SK-N-SH (cell line): ENCODE measurements around the gene PPP1R14B. TPM values are rescaled to one million over a fixed set of nuclear protein-coding genes. Genes with fewer than 3 reads are reported as not detected.
A peak's percentile ranks its signal among the peaks of the same experiment; 100 is the strongest.

ENCODE experiments used
- CTCF ChIA-PET: fragments of 300-600, 350-600 bp; formaldehyde crosslinking; extraction: SDS; loops from one replicate; lab custom pipeline; 2021; lab: Yijun Ruan, JAX
- POLR2A ChIA-PET: fragments of 350-600 bp; sonication (Branson Sonifier 250); formaldehyde crosslinking; extraction: SDS; loops from one replicate; lab custom pipeline; 2020; ENCODE audit warnings: antibody characterized with exemption, inconsistent platforms; lab: Yijun Ruan, JAX
- DNase-seq: peaks from one replicate; pipeline ENCODE4 v3.0.0; 2012
- H2AFZ ChIP-seq: fragments of 200-600 bp; sonication (generic); 2 replicates; pipeline ENCODE4 v1.8.1; 2016; ENCODE audit warnings: antibody characterized with exemption, mild to moderate bottlenecking, low read depth
- H3F3A ChIP-seq: fragments of 200-600 bp; sonication (generic); replicated peaks from 2 replicates; pipeline ENCODE3; 2016; ENCODE audit warnings: antibody characterized with exemption, mild to moderate bottlenecking; ENCODE audit not compliant: insufficient read depth
- H3K27ac ChIP-seq, 2 experiments: fragments of 200-500 bp in 1 of 2; fragments of 200-600 bp in 1 of 2; sonication (Bioruptor generic) in 1 of 2; sonication (generic), shearing (Covaris generic) in 1 of 2; 2 replicates each; pipeline versions ENCODE4 v1.5.1 to v1.6.1; 2014 to 2016; ENCODE audit warnings: low read depth in 2 of 2, inconsistent platforms in 1 of 2, low read length in 1 of 2, mild to moderate bottlenecking in 1 of 2, mixed read lengths in 1 of 2
- H3K27me3 ChIP-seq: fragments of 200-600 bp; sonication (generic), shearing (Covaris generic); 2 replicates; pipeline ENCODE4 v1.6.1; 2016; ENCODE audit warnings: mixed run types; ENCODE audit not compliant: insufficient read depth
- H3K36me3 ChIP-seq, 2 experiments: fragments of 200-500 bp in 1 of 2; fragments of 200-600 bp in 1 of 2; sonication (Bioruptor generic) in 1 of 2; sonication (generic) in 1 of 2; replicated peaks in 1 of 2; 2 replicates each; pipeline versions ENCODE3 to v1.5.1; 2014 to 2016; ENCODE audit warnings: low read length in 1 of 2, mild to moderate bottlenecking in 1 of 2; ENCODE audit not compliant: insufficient read depth in 2 of 2, control insufficient read depth in 1 of 2
- H3K4me1 ChIP-seq, 2 experiments: fragments of 200-500 bp in 1 of 2; fragments of 200-600 bp in 1 of 2; sonication (Bioruptor generic) in 1 of 2; sonication (generic), shearing (Covaris generic) in 1 of 2; 2 replicates each; pipeline versions ENCODE4 v1.5.1 to v1.6.1; 2014 to 2016; ENCODE audit warnings: low read depth in 1 of 2, low read length in 1 of 2, mixed run types in 1 of 2; ENCODE audit not compliant: insufficient read depth in 2 of 2, control insufficient read depth in 1 of 2
- H3K4me2 ChIP-seq: fragments of 200-600 bp; sonication (generic), shearing (Covaris generic); 2 replicates; pipeline ENCODE4 v1.6.1; 2017; ENCODE audit warnings: mixed run types
- H3K4me3 ChIP-seq, 2 experiments: fragments of 200-500 bp in 1 of 2; fragments of 200-600 bp in 1 of 2; sonication (Bioruptor generic) in 1 of 2; sonication (generic), shearing (Covaris generic) in 1 of 2; 2 replicates each; pipeline versions ENCODE4 v1.5.1 to v1.8.1; 2014 to 2016; ENCODE audit warnings: low read depth in 2 of 2, inconsistent platforms in 1 of 2, low read length in 1 of 2, mild to moderate bottlenecking in 1 of 2, mixed read lengths in 1 of 2, moderate library complexity in 1 of 2
- H3K79me2 ChIP-seq: fragments of 200-600 bp; sonication (generic); 2 replicates; pipeline ENCODE4 v1.8.1; 2017; ENCODE audit warnings: mild to moderate bottlenecking; ENCODE audit not compliant: insufficient read depth
- H3K9ac ChIP-seq: fragments of 200-600 bp; sonication (generic); 2 replicates; pipeline ENCODE4 v1.6.1; 2017; ENCODE audit warnings: mixed run types
- H3K9me2 ChIP-seq: fragments of 200-600 bp; sonication (generic); 2 replicates; pipeline ENCODE4 v1.6.1; 2017; ENCODE audit warnings: mixed run types
- H3K9me3 ChIP-seq: fragments of 200-600 bp; sonication (generic); 2 replicates; pipeline ENCODE4 v1.6.1; 2017; ENCODE audit warnings: mixed run types, mild to moderate bottlenecking, moderate library complexity
- H4K20me1 ChIP-seq: fragments of 200-600 bp; sonication (generic); 2 replicates; pipeline ENCODE4 v1.6.1; 2017; ENCODE audit warnings: mild to moderate bottlenecking, mixed run types; ENCODE audit not compliant: insufficient read depth
- CHD2 ChIP-seq: fragments of 150-350 bp; IDR thresholded peaks from 2 replicates; pipeline ENCODE4 v1.6.1; 2018; ENCODE audit warnings: low read length; ENCODE audit not compliant: partially characterized antibody
- FOSL2 ChIP-seq: IDR thresholded peaks from 2 replicates; pipeline ENCODE4 v1.4.0; 2012; ENCODE audit warnings: low read depth, mild to moderate bottlenecking, moderate library complexity, borderline replicate concordance
- FOXJ3 ChIP-seq: sonication (generic); formaldehyde crosslinking; IDR thresholded peaks from 2 replicates; pipeline ENCODE4 v1.5.1; 2020; ENCODE audit warnings: mild to moderate bottlenecking, missing genetic modification reagents
- FOXM1 ChIP-seq: IDR thresholded peaks from 2 replicates; pipeline ENCODE4 v1.4.0; 2012; ENCODE audit warnings: low read depth, mild to moderate bottlenecking
- GABPA ChIP-seq: IDR thresholded peaks from 2 replicates; pipeline ENCODE4 v1.4.0; 2012; ENCODE audit warnings: low read depth, mild to moderate bottlenecking
- GATA2 ChIP-seq: sonication (generic); formaldehyde crosslinking; IDR thresholded peaks from 2 replicates; pipeline ENCODE4 v1.5.0; 2020; ENCODE audit warnings: mild to moderate bottlenecking, missing genetic modification reagents
- JUND ChIP-seq: IDR thresholded peaks from 2 replicates; pipeline ENCODE4 v1.4.0; 2012
- MEF2A ChIP-seq: IDR thresholded peaks from 2 replicates; pipeline ENCODE4 v1.4.0; 2012; ENCODE audit warnings: low read depth, borderline replicate concordance
- MXI1 ChIP-seq: IDR thresholded peaks from 2 replicates; pipeline ENCODE4 v1.6.1; 2012; ENCODE audit warnings: mild to moderate bottlenecking, low read depth, low read length, improper control_type of control experiment
- NFIC ChIP-seq: IDR thresholded peaks from 2 replicates; pipeline ENCODE4 v1.4.0; 2012; ENCODE audit warnings: borderline replicate concordance
- NRF1 ChIP-seq: IDR thresholded peaks from 2 replicates; pipeline ENCODE4 v1.6.1; 2012; ENCODE audit warnings: low read depth, mild to moderate bottlenecking, low read length
- POLR2AphosphoS5 ChIP-seq: IDR thresholded peaks from 2 replicates; pipeline ENCODE4 v1.6.1; 2012; ENCODE audit warnings: low read depth, low read length
- RAD21 ChIP-seq: IDR thresholded peaks from 2 replicates; pipeline ENCODE4 v1.6.1; 2012; ENCODE audit warnings: mild to moderate bottlenecking, low read length
- RFX5 ChIP-seq: IDR thresholded peaks from 2 replicates; pipeline ENCODE4 v1.6.1; 2012; ENCODE audit warnings: mild to moderate bottlenecking, improper control_type of control experiment, low read length
- RXRA ChIP-seq: IDR thresholded peaks from 2 replicates; pipeline ENCODE4 v1.4.0; 2012; ENCODE audit warnings: low read depth, mild to moderate bottlenecking, borderline replicate concordance
- SIN3A ChIP-seq: IDR thresholded peaks from 2 replicates; pipeline ENCODE4 v1.6.1; 2012; ENCODE audit warnings: low read depth, mild to moderate bottlenecking, low read length, moderate library complexity, borderline replicate concordance
- TAF1 ChIP-seq: IDR thresholded peaks from 2 replicates; pipeline ENCODE4 v1.6.1; 2012; ENCODE audit warnings: low read depth, mild to moderate bottlenecking, low read length, moderate library complexity, borderline replicate concordance
- TCF12 ChIP-seq: IDR thresholded peaks from 2 replicates; pipeline ENCODE4 v1.4.0; 2012
- USF2 ChIP-seq: fragments of 150-350 bp; IDR thresholded peaks from 2 replicates; pipeline ENCODE4 v1.6.1; 2017; ENCODE audit warnings: antibody characterized with exemption, low read length, low read depth, borderline replicate concordance
- YY1 ChIP-seq: IDR thresholded peaks from 2 replicates; pipeline ENCODE4 v1.4.0; 2012; ENCODE audit warnings: low read depth, mild to moderate bottlenecking
- WGBS: methylation state at CpG from one replicate; pipeline ENCODE4 v1.1.6; 2017; ENCODE audit warnings: low lambda C conversion rate; 5-methylcytosine and 5-hydroxymethylcytosine counted together
- polyA plus RNA-seq, 3 experiments: library from polyadenylated mRNA; depleted of rRNA; stranded (reverse); fragments of >200 nt; gene quantifications; 2 replicates each; pipeline ENCODE4 v1.2.3, GENCODE V29; 2012
- TF ChIP-seq, protein P1 (sequence below): IDR thresholded peaks from 2 replicates; pipeline ENCODE4 v1.4.0; 2012; ENCODE audit warnings: low read depth, borderline replicate concordance
- TF ChIP-seq, protein P2 (sequence below): fragments of 150-350 bp; IDR thresholded peaks from 2 replicates; pipeline ENCODE4 v1.6.1; 2016; ENCODE audit warnings: mild to moderate bottlenecking, low read depth, low read length

Gene PPP1R14B
- polyA plus RNA-seq, 1 of the 3 experiments (the other 2 are of a cell fraction), result 523 TPM

GRCh38 chr11:64246871-64247728 lies at the start of gene PPP1R14B (continued):
- TF ChIP-seq, protein P1, sequence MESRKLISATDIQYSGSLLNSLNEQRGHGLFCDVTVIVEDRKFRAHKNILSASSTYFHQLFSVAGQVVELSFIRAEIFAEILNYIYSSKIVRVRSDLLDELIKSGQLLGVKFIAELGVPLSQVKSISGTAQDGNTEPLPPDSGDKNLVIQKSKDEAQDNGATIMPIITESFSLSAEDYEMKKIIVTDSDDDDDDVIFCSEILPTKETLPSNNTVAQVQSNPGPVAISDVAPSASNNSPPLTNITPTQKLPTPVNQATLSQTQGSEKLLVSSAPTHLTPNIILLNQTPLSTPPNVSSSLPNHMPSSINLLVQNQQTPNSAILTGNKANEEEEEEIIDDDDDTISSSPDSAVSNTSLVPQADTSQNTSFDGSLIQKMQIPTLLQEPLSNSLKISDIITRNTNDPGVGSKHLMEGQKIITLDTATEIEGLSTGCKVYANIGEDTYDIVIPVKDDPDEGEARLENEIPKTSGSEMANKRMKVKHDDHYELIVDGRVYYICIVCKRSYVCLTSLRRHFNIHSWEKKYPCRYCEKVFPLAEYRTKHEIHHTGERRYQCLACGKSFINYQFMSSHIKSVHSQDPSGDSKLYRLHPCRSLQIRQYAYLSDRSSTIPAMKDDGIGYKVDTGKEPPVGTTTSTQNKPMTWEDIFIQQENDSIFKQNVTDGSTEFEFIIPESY, result no peak
- no peak; the same call in 1 of the 2 replicates for TF ChIP-seq NRF1
- TF ChIP-seq SIN3A, result peak; percentile 71; the same call in 1 of the 2 replicates
- TF ChIP-seq FOSL2, result no peak
- no peak for TF ChIP-seq NFIC
- TF ChIP-seq CHD2, result peak; percentile 91
- TF ChIP-seq MXI1, result peak; percentile 84
- TF ChIP-seq POLR2AphosphoS5, result peak; percentile 73; the same call in 1 of the 2 replicates

DNA sequence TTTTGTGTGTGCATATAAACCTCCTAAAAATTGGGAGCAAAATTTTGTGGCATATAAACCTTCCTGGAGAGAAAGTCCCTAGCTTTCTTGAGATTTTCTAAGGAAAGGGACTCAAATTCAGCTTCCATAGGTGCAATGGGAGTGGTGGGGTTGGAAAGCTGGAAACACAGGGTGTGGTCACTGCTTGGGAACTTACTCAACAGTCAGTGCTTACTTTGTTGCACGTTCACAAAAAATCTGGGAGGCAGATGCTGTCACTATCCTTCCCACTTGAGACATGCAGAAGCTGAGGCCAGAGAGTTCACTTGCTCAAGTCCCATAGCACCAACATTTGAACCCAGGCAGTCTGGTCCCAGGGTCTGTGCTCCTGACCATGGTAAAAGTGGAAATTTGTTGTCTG lies 49.5 kb upstream of the PPP1R14B start:
- CTCF ChIA-PET, result interaction anchor here (1.7 to 1.9 kb wide), 2 partner anchors 11 to 26 kb away, joined by 5 to 12 read pairs; partner anchors contain the start of genes BAD and GPR137
- Histone ChIP-seq H4K20me1 (no peaks in the 10 kb centered on the region), H3K4me3 (no peak overlapping the region), H3K79me2 (no peaks in the 10 kb centered on the region), H2AFZ (no peak overlapping the region), H3F3A (no peaks in the 10 kb centered on the region), H3K27me3 (peaks cover 13% of the 10 kb centered on the region), H3K9ac (no peak overlapping the region), H3K36me3 (no peaks in the 10 kb centered on the region), H3K9me2 (no peaks in the 10 kb centered on the region), H3K4me1 (peaks cover 0 to 5% of the 10 kb centered on the region in 2 experiments; a peak in 1 of 4 replicates), H3K4me2 (no peak overlapping the region), H3K27ac (no peak overlapping the region), H3K9me3 (no peaks in the 10 kb centered on the region)
- POLR2A ChIA-PET, result interaction anchor here (0.6 to 0.7 kb wide), 2 partner anchors 8 to 18 kb away, joined by 3 read pairs; no protein-coding TSS in a partner anchor
- DNase-seq, result no peak
- TF ChIP-seq GATA2 (no peak), RAD21 (no peak), USF2 (no peak), JUND (no peak), RFX5 (no peak), GABPA (no peak), FOSL2 (no peak), SIN3A (no peak), RXRA (no peak), MXI1 (no peak), MEF2A (no peak), TCF12 (no peak), TAF1 (no peak), FOXJ3 (CRISPR knock-in tag) (no peak), FOXM1 (no peak), YY1 (no peak)
- TF ChIP-seq, protein P2, sequence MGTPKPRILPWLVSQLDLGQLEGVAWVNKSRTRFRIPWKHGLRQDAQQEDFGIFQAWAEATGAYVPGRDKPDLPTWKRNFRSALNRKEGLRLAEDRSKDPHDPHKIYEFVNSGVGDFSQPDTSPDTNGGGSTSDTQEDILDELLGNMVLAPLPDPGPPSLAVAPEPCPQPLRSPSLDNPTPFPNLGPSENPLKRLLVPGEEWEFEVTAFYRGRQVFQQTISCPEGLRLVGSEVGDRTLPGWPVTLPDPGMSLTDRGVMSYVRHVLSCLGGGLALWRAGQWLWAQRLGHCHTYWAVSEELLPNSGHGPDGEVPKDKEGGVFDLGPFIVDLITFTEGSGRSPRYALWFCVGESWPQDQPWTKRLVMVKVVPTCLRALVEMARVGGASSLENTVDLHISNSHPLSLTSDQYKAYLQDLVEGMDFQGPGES, result no peak
- TF ChIP-seq, protein P1, result no peak
- WGBS, result 25% methylated on average over 1 of the region's 1 CpG
